GM19468 (cell line): ENCODE data around the gene RIGI.
"Not testable (repeated sequence)": the region's sequence is repeated elsewhere in the genome, so short reads cannot be mapped to it uniquely, and the experiment has no call there.

Experiments used
- ATAC-seq: cut with Tn5 transposase; IDR thresholded peaks from one replicate; pipeline ENCODE4 v1.9.1; 2021; ENCODE audit warnings: mild to moderate bottlenecking, moderate library complexity, moderate number of reproducible peaks; ENCODE audit not compliant: unreplicated experiment; ENCODE audit errors: extremely low read depth

Gene RIGI

DNA sequence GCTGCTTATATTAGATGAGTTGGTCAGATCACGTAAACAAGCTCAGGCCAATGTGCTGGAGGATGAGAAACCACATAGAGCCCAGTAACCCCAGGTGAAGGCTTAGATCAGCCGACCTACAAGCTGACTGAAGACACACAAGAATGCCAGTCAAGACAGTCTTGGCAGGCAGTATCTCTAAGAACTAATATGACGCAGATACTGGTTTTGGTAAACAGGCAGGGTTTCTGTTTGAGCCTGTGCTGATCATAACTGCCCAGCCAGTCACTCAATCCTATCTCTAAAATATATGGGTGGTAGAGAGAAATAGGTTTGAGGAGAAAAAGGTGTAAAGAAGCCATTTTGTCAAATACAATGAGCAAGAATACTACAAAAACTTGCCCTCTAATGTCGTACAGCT lies 7.8 kb upstream of the RIGI start:
- no peak for ATAC-seq

DNA sequence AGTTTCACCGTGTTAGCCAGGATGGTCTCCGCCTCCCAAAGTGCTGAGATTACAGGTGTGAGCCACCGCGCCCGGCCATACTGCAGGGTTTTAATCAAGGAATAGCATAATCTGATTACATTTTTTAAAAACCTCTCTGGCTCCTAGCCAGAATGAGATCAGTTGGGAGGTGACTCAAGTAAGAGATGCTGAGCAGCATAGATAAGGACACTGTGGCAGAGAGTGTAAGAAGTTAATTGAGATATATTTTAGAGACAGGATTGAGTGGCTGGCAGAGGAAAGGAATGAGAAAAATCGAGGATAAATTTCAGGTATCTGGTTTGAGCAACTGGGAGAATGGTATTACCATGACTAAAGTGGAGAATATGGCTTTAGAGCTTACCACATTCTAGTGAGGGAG lies 7.3 kb upstream of the RIGI start:
- no peak for ATAC-seq

DNA sequence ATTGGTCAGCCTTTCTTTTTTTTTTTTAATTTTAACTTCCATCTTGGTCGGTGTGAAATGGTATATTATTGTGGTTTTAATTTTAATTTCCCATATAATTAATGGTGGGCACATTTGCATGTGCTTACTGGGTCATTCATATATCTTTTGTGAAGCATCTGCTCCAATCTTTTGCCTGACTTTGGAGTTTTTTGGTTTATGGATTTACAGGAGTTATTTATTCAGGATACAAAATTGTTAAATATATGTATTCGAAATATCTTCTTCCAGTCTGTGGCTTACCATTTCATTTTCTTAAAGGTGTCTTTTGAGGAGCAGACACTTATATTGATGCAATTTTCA lies 682 bp upstream of the RIGI start:
- ATAC-seq, result no peak

DNA sequence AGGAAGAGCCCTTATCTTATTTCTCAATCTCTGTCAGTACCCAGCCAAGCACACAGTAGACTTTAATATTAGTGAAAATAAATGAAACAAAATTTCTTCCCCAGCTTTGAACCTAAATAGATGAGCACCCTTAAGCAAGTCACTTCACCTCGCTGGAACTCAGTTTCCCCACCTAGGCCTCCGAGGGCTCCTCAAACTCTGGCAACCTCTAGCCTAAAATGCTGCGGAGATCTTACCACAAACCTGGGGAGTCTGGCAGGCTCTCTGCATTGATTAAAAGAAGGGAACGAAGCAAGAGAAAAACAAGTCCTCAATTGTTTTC lies 326 bp downstream of the RIGI start:
- ATAC-seq, result no peak

DNA sequence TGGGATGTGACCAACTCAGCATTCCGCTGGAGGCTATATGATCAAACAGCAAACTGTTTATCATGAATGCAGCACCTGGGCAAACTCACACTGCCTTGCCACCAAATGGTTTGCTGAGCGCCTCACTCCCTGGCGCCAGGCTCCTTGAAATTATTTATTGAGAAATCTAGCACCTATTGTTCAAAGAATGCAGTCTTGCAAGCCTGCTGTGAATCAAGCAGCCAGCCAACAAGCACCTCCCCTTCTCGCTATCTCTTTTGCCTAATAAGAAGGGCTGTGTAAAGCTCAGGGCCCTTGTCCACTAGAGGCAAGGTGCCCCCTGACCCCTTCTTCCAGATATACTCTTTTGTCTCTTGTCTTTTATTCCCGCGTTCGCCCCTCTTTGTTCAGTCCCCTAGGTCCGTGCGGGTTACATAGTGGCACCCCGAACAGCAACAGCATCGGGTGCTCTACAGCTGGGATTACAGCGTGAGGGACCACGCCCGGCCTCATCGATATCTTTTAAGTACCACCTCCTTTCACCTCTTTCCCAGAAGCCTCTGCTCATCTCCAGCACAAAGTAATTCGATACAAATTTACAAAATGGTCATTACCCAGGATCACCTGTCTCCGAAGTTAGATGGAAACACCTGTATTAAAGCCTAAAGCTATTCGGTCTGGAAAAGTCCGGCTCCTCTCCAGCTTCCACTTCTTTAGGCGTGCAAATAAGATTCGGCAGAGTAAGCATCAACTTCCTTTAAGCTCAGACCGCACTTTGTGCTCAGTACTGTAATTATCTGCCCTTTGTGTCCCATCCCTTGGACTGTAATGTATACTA lies 896 bp downstream of the RIGI start:
- no peak for ATAC-seq

DNA sequence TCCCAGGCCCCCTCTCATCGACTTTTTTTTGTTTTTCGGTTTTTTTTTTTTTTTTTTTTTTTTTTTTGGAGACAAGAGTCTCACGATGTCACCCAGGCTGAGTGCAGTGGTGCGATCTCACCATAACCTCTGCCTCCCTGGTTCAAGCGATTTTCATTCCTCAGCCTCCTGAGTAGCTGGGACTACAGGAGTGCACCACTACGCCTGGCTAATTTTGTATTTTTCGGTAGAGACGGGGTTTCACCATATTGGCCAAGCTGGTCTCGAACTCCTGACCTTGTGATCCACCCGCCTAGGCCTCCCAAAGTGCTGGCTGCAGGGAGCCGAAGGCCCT lies 1.5 kb downstream of the RIGI start:
- not testable (repeated sequence) for ATAC-seq

DNA sequence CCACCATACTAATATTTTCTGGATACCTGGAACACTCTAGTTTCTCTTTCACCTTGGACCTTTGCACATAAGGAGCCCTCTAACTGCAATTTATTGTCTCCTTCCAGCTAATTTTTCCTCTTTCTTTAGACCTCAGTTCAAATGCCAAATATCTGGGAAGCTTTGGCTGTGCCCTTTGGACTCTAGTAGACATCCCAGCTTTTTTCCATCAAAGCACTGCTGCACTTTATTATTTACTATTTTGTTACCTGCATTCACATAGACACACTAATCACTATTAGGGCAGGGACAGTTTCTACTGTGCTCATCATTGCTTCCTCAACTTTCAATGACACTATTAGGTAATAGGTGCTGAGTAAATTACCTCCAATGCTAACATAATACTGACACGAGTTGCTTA lies 2.1 kb downstream of the RIGI start:
- ATAC-seq, result no peak

DNA sequence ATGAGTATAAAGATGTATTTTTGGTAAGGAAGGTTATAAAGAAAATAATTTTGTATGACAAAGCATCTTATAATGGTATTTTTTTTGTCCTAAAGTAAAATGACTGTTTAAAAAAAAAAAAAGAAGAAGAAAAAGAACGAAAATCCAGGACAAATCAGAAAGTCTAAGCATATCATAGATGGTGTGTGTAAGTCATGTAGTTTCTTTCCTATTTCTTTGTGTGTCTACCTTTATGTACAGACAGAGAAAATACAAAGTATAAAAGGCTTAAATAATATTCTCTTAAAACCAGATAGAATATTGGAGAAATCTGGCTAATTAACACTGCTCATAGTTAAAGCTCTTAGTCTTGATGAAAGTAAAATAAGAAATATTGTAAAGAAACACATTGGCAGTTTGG lies 7.7 kb downstream of the RIGI start:
- no peak for ATAC-seq

DNA sequence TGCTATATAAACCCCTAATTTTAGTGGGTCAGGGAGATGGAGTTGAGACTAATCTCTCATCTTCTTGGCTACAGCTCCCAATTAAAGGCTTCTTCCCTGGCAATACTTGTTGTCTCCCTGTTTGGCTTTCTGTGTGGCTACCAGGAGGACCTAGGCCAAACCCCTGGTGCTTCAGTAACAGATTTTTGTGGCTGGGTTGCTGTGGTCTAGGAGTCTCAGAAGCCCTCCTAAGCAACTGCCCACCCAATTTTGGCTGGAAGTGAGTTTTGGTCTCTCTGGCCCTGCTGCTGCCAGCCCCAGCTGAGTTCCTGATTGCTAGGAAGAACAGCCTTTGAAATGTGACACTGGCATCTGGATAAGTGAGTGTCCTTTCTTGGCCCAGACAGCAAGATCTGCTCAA lies 9.8 kb downstream of the RIGI start:
- no peak for ATAC-seq

DNA sequence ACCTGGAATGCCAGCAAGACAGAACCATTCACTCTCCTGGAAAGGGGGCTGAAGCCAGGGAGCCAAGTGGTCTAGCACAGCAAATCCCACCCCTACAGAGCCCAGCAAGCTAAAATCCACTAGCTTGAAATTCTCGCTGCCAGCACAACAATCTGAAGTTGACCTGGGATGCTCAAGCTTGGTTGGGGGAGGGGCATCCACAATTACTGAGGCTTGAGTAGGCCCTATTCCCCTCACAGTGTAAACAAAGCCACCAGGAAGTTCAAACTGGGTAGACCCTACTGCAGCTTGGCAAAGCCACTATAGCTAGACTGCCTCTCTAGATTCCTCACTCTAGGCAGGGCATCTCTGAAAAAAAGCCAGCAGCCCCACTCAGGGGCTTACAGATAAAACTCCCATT lies 17.3 kb downstream of the RIGI start:
- ATAC-seq, result no peak

DNA sequence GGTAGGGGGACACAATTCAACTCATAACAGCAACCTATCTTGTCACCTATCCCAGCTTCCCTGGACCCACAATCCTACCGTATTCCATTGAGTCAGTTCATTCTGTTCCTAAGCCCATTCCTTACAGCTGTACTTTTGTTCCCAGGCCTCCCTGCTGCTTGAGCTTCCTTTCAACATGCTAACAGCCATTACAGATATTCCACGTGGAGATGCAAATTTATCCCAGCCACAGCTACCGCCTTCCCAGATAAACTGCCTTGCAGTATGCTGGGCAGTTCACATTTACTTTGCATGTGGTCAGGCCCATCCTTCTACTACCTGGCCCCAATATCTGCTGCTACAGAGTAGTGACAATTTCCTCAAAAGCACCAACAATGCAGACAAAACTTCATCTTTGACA lies 23.0 kb downstream of the RIGI start:
- ATAC-seq, result no peak

DNA sequence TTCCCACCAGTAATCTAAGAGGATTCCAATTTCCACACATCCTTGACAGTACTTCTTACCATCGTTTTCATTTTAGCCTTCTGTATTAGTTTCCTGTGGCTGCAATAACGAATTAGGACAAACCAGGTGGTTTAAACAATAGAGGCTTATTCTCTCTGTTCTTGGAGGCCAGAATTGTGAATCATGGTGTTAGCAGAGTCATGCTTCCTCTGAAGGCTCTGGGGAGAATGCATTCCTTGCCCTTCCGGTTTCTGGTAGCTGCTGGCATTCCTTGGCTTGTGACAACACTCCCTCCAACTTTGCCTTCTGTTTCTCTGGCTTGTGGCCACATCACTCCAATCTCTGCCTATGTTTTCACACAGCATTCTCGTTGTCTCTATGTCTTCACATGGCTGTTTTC lies 23.5 kb downstream of the RIGI start:
- no peak for ATAC-seq

DNA sequence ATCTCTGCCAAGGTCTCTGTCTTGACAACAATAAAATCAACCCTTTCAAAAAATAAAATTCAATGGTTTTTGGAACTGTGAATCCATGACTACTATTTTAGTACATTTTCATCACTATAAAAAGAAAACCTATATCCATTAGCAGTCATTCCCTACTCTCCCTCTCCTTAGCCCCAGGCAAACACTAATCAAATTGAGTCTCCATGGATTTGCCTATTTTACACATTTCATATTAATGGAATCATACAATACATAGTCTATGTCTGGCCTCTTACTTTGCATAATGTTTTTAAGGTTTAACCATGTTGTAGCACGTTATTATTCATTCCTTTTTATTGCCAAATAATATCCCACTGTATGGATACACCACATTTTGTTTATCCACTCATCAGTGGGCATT lies 24.1 kb downstream of the RIGI start:
- no peak for ATAC-seq

DNA sequence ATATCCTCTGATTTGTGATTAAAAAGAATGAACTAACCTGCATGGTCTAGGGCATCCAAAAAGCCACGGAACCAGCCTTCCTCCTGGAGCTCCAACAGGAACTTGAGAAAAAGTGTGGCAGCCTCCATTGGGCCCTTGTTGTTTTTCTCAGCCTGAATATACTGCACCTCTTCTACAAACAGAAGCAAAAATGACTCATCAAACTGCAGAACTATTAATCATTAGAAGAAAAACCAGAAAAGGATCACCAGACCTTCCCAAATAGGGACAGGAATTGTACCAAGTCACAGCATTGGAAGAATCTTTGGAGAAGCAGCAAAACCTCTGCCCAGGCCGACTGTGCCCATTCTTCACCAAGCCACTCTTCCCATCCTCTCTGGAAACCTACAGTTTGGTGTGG lies 25.2 kb downstream of the RIGI start:
- no peak for ATAC-seq

DNA sequence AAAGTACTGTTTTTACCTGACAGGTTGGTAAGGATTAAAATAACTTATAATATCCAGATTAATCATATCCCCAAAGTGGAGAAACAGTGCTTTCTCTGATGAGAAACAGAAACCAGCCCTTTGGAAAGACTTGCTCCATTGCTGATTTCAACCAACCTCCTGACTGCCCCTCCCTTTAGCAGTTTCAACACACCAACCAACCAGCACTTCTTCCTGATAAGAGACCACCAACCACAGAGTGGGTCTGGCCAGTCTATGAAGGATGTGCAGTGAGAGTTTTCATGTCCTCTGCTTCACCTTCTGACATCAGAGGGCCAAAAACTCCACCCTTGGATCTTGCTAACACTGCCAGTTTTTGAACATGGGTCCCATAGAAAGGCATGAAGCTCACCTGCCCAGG lies 28.1 kb downstream of the RIGI start:
- ATAC-seq, result no peak

DNA sequence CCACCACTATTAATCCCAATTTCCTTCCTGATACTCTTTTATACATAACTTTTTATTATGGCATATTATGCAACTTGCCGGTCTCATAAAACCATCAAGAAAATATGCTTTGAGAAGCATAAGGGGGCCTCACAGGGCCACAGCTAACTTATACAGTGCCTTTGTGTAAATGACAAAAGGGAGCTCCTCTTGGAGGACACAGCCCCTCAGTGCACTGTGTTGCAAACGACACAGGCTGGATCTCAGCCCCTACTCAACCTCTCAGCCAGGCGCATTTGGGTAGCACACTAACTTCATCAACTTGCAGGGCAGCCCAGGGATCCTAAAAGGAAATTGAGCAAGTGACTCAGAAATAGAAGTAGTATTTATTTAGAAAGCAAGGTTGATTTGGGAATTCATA lies 35.4 kb downstream of the RIGI start:
- ATAC-seq, result no peak

DNA sequence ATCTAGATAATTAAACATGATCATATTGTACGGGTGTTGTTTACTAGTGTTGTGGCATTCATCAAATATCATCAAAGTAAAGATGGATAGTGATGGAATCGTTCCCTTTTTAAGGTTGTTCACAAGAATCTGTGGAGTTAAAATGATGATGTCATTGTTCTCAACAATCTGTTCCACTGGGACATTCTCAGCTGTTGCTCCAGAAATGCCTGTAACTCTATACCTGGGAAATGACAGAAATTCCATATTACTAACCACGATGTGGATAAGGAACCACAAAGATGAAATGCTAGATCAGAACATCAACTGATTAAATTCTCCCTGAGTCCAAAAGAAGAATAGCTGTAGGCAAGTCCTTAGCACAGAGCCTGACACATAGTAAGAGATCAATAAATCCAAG lies 38.0 kb downstream of the RIGI start:
- ATAC-seq, result no peak

DNA sequence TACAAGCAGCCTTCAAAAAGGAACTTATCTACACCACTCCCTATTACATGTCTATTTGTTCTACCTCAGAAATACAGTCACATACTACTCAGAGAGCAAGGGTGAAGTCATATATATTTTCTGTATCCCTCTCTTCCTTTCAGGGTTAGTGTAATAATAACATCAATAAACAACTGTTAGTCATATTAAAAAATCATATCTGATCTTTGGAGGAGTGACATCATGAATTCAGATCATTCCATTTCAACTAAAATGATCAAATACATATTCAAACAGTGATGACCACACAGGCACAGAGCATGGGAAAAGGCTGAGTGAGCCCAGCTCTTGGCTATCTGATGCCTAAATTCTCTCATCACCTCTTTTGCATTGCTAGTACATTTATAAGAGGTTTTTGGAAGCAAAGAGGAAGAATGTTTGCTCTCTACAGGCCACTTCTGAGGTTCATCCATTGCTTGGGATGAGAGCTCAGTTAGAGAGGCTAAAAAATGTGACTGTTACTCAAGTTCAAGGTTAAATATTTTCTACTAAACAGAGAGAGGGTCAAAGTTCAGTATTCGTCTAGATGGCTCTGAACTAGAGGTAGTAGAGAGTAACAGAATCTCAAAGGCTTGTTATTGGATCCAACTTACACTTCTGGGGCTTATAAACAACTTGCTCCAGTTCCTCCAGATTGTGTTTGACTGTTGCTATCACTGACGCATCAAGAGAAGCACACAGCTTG lies 39.0 kb downstream of the RIGI start:
- no peak for ATAC-seq

DNA sequence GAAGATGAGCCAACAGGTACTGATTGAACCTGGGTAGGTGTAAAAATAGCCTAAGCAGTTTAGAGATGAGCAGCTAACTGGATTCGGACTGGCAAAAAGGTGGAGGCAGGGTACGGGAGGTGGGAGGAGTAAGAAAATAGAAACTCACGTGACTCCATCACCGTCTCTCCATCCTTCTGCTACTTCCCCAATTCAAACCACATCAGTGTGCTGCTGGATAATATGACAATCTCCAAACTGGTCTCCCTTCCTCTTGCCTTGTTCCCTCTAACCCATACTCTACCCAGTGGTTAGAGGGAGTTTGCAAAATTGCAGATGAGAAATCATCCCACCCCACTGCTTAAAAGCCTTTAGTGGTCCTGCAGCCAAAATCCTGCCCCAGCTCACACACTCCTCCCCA lies 42.7 kb downstream of the RIGI start:
- ATAC-seq, result no peak
